ENCODE data around the gene AAGAB. TPM values are rescaled to one million over a fixed set of nuclear protein-coding genes. Genes with fewer than 3 reads are reported as not detected.

AAGAB gene
- total and polyA plus RNA-seq, 2 donors (not counting 1 experiment from before 2014, with no cell fraction given), result 9.4 to 25.0 TPM

GRCh38 chr15:67193223-67193990 is 61.1 kb downstream of the AAGAB start:
- peaks cover 14 to 57% of the 10 kb centered on the region in 2 experiments for H3K36me3 ChIP-seq (replicated peaks in 1 of 2; ENCODE audit: control extremely low read depth in 1 of 2, control insufficient read depth in 1 of 2, extremely low read depth in 1 of 2, insufficient read depth in 2 of 2, low read length in 1 of 2)
- no peak for DNase-seq
- H3K4me3 ChIP-seq (ENCODE audit: control extremely low read depth in 1 of 5, extremely low read depth in 1 of 5, insufficient read depth in 1 of 5, low read depth in 2 of 5, low read length in 4 of 5), result no peak overlapping the region
- H3K4me2 ChIP-seq (replicated peaks; ENCODE audit: low read depth, low read length, poor library complexity, severe bottlenecking), result no peak overlapping the region
- Mint-ChIP-seq H3K4me3 (no peak overlapping the region), H3K27ac (peak overlapping the region; percentile 68), H3K9me3 (ENCODE audit: insufficient read depth) (no peaks in the 10 kb centered on the region), H3K4me1 (peaks cover 13% of the 10 kb centered on the region), H3K27me3 (no peaks in the 10 kb centered on the region)
- H3K27me3 ChIP-seq (replicated peaks in 1 of 4; ENCODE audit: control extremely low read depth in 1 of 4, control insufficient read depth in 3 of 4, insufficient read depth in 4 of 4, low read length in 3 of 4), result no peaks in the 10 kb centered on the region
- peaks cover 1 to 7% of the 10 kb centered on the region in 2 donors for H3K4me1 ChIP-seq (ENCODE audit: control insufficient read depth in 2 of 2, insufficient read depth in 2 of 2, low read length in 2 of 2)
- no peaks in the 10 kb centered on the region for H4K20me1 ChIP-seq (ENCODE audit: control insufficient read depth, insufficient read depth, low read length, poor library complexity, severe bottlenecking)
- no peaks in the 10 kb centered on the region for H3K79me2 ChIP-seq (ENCODE audit: control insufficient read depth, insufficient read depth, low read length)
- ChIA-PET POLR2A (no interaction called here), CTCF (no interaction called here)
- no peak overlapping the region for H2AFZ ChIP-seq (ENCODE audit: insufficient read depth, low read depth, low read length, poor library complexity, severe bottlenecking)
- H3K27ac ChIP-seq (ENCODE audit: low read length in 2 of 2), result no peak overlapping the region
- intact Hi-C loops (cut with micrococcal nuclease), result no loop called here
- no peaks in the 10 kb centered on the region for H3K9me3 ChIP-seq (ENCODE audit: control extremely low read depth in 1 of 3, control insufficient read depth in 2 of 3, insufficient read depth in 1 of 3, low read length in 2 of 3)
- no peak for ATAC-seq (ENCODE audit: low read depth)
- TF ChIP-seq CTCF (IDR thresholded peaks at IDR 0.05) (no peak), EZH2 (IDR thresholded peaks at IDR 0.05; ENCODE audit: borderline replicate concordance, insufficient read depth, low read depth, low read length, poor library complexity, severe bottlenecking) (no peak)
- H3K9ac ChIP-seq (ENCODE audit: low read length), result no peak overlapping the region
- WGBS (ENCODE audit: insufficient coverage), result 95% methylated on average over 10 of the region's 12 CpGs

GRCh38 chr15:67192185-67192820 is 62.2 kb downstream of the AAGAB start:
- Histone ChIP-seq H3K4me3 (ENCODE audit: control extremely low read depth in 1 of 5, extremely low read depth in 1 of 5, insufficient read depth in 1 of 5, low read depth in 2 of 5, low read length in 4 of 5) (no peak overlapping the region), H3K27ac (ENCODE audit: low read length in 2 of 2) (no peak overlapping the region), H4K20me1 (ENCODE audit: control insufficient read depth, insufficient read depth, low read length, poor library complexity, severe bottlenecking) (no peaks in the 10 kb centered on the region), H3K4me1 (ENCODE audit: control insufficient read depth in 2 of 2, insufficient read depth in 2 of 2, low read length in 2 of 2) (no peaks in the 10 kb centered on the region), H3K9ac (ENCODE audit: low read length) (no peak overlapping the region), H2AFZ (ENCODE audit: insufficient read depth, low read depth, low read length, poor library complexity, severe bottlenecking) (no peak overlapping the region), H3K4me2 (replicated peaks; ENCODE audit: low read depth, low read length, poor library complexity, severe bottlenecking) (no peak overlapping the region), H3K79me2 (ENCODE audit: control insufficient read depth, insufficient read depth, low read length) (no peaks in the 10 kb centered on the region), H3K27me3 (replicated peaks in 1 of 4; ENCODE audit: control extremely low read depth in 1 of 4, control insufficient read depth in 3 of 4, insufficient read depth in 4 of 4, low read length in 3 of 4) (no peaks in the 10 kb centered on the region), H3K9me3 (ENCODE audit: control extremely low read depth in 1 of 3, control insufficient read depth in 2 of 3, insufficient read depth in 1 of 3, low read length in 2 of 3) (no peaks in the 10 kb centered on the region), H3K36me3 (replicated peaks in 1 of 2; ENCODE audit: control extremely low read depth in 1 of 2, control insufficient read depth in 1 of 2, extremely low read depth in 1 of 2, insufficient read depth in 2 of 2, low read length in 1 of 2) (peaks cover 14 to 66% of the 10 kb centered on the region in 2 experiments)
- TF ChIP-seq CTCF (IDR thresholded peaks at IDR 0.05) (no peak), EZH2 (IDR thresholded peaks at IDR 0.05; ENCODE audit: borderline replicate concordance, insufficient read depth, low read depth, low read length, poor library complexity, severe bottlenecking) (no peak)
- Mint-ChIP-seq H3K27me3 (no peaks in the 10 kb centered on the region), H3K27ac (peak overlapping the region; percentile 50), H3K4me1 (peaks cover 5% of the 10 kb centered on the region), H3K9me3 (ENCODE audit: insufficient read depth) (no peaks in the 10 kb centered on the region), H3K4me3 (no peak overlapping the region)
- WGBS (ENCODE audit: insufficient coverage), result 99% methylated on average over 4 of the region's 5 CpGs
- CTCF ChIA-PET, result no interaction called here
- ATAC-seq (ENCODE audit: low read depth), result no peak
- intact Hi-C loops (cut with micrococcal nuclease), result no loop called here
- no peak for DNase-seq
- POLR2A ChIA-PET, result interaction anchor here (0.6 kb wide), 2 partner anchors 29 to 68 kb away, joined by 3 to 5 read pairs; no protein-coding TSS in a partner anchor

Measured in B cell (primary cell).